ENCODE data around the gene ZBTB2. TPM values are rescaled to one million over a fixed set of nuclear protein-coding genes. Genes with fewer than 3 reads are reported as not detected.

Gene ZBTB2, protein sequence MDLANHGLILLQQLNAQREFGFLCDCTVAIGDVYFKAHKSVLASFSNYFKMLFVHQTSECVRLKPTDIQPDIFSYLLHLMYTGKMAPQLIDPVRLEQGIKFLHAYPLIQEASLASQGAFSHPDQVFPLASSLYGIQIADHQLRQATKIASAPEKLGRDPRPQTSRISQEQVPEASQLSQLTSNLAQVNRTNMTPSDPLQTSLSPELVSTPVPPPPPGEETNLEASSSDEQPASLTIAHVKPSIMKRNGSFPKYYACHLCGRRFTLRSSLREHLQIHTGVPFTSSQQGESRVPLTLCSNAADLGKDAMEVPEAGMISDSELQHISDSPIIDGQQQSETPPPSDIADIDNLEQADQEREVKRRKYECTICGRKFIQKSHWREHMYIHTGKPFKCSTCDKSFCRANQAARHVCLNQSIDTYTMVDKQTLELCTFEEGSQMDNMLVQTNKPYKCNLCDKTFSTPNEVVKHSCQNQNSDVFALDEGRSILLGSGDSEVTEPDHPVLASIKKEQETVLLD
- 4.5 TPM for total RNA-seq
- long read RNA-seq, partial matches to known transcripts = 1 of 5 reads
- long read RNA-seq, other reads (novel, unspliced or antisense) = 3 of 5 reads

DNA sequence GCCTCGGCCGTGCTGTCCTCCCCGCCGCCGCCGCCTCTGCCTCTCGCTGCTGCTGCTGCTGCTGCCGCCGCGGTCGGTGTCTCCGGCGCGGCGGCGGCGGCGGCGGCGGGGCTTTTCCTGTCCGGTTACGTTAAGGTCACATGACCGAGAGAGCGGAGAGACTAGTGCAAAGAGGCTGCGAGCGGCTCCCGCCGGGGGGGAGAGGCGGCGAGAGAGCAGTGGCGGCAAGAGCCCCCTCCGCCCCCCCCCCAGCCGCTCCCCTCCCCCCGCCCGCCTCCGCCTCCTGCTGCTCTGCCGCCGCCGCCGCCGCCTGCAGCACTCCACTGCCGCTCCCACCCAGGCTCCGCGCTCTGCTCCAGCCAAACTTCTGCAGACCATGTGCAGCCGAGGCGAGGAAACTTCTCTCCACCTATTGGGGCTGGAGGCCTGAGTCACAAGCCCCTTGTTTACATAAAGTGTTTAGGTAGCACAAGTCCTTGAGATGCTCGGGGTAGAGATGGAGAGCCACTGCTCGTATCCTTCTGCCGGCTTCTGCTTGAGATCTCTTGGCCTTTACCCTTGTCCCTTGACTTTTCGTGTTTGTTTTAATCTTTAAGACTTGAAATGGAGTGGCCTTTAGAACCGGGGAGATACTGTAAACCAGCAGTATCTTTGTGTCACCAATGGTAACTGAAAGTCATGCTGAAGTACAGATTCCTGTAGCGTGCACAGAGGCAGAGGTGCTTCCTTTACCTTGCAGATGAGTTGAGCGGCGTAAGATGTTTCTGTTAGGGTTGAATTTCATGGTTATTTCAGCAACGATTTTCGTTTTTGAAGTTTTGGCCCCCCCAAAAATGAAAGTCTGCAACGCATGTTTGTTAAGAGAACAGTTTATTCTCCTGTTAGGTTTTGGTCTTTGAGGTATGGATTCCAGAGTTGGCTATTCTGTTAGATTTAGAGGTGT lies at the start of gene ZBTB2:
Gene ZBTB2, minus strand, starts transcription at position 89 of the 943 bp plus-strand sequence. CDS start 17,922 bp downstream, outside the sequence.
- ATAC-seq (peak; percentile 4), DNase-seq (ENCODE audit: missing footprints) (peak; percentile 89)
- intact Hi-C loops (cut with DNase I) = loop anchor here (5.0 kb wide), 1 partner anchor 61 kb away; the partner anchor contains the start of gene RMND1

DNA sequence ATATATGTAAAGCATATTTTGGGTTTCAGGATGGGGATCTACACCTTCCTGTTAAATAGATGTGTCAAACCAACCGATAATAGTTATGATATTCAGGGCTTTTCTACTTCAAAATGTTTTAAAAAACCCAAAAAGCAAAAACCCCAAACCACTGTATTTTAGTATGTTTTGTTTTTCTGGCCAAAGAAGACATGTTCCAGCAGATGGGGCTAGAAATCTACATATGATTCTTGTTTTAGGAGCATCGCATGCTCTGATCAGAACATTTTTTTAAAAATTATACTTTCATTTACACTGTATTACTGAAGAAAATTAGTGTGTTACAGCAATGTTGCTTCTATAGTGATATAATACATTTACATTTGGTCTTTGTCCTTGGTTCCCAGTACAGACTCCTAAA lies 49.6 kb upstream of the ZBTB2 start:
- intact Hi-C loops (cut with DNase I) = loop anchor here (5.0 kb wide), 1 partner anchor 36 kb away; no protein-coding TSS in a partner anchor
- DNase-seq (ENCODE audit: missing footprints) (no peak), ATAC-seq (no peak)

DNA sequence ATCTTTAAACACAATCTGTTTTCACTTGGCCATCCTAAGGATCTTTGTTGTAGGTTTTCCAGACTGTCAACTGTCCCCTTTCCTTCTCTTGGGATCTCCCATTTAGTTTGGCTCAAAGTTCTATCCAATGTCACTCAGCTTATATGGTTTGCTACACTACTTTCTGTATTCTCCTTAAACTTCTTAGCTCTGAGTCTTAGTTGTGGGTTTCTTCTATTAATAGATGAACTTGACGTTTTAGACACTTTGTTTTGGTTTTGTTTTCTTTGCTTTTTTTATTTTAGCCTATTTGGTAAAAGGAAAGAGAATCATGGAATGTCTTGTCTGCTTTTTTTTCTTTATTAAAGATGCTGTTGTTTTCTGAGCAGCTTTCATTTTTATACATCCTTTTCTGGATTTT lies 49.1 kb upstream of the ZBTB2 start:
- intact Hi-C loops (cut with DNase I) = loop anchor here (5.0 kb wide), 1 partner anchor 37 kb away; no protein-coding TSS in a partner anchor
- ATAC-seq = no peak

DNA sequence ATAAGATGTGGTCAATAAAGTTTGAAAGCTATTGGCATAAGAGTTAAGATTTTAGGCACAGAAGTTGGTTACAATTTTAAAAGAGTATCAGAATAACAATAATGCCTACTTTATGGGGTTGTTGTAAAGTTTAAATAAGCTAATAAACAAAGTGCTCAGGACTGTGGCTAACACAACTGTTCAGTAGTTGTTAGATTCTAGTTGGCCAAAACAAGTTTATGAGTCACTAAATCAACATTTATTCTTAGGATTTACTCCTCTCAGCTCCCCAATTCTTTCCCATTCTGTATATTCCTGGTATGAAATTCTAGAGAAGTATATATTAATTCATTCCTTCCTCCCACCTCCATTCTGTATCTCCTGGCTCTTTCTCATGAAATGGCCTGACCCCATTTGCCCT lies 46.0 kb upstream of the ZBTB2 start:
- no peak for ATAC-seq
- DNase-seq (ENCODE audit: missing footprints) = no peak
- intact Hi-C loops (cut with DNase I) = no loop called here

More for the DNA sequence above, 49.1 kb upstream of the ZBTB2 start:
- DNase-seq (ENCODE audit: missing footprints) = no peak

DNA sequence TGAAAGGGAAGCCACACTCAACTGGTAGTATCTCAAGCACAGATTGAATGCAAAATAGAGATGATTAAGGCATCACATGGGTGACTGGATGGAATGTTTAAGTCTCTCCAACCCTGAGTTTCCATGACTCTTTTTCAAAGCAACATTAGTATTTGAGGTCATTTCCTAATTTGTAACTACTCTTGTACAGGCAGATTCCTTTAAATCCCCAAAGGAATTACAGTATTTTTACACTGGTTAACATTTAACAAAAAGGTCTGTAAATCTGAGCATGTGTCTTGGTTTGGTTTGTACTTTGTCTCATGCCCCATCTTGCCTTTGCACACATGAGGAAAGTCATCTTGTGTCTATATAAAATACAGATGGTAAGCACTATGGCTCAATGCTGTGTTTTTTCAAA lies 45.4 kb upstream of the ZBTB2 start:
- DNase-seq (ENCODE audit: missing footprints) (no peak), ATAC-seq (no peak)
- intact Hi-C loops (cut with DNase I) = no loop called here

DNA sequence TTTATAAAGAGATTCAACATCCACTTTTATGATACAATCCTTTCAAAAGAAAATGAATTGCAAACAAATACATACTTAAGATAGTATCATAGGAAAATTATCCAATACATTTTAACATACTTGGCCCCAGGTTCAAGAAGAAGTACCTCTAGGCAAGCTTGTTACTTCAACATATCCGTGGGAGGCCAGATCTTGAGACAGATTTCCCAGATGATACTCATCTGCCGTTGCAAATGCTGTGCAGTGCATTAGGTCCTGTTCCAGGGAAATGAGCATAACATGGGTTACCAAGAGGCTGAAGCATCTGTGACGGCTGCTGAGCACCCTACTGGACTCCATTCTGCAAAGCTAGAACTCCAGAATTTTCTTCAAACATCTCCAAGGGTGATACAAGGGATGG lies 44.9 kb upstream of the ZBTB2 start:
- ATAC-seq = no peak
- intact Hi-C loops (cut with DNase I) = no loop called here

DNA sequence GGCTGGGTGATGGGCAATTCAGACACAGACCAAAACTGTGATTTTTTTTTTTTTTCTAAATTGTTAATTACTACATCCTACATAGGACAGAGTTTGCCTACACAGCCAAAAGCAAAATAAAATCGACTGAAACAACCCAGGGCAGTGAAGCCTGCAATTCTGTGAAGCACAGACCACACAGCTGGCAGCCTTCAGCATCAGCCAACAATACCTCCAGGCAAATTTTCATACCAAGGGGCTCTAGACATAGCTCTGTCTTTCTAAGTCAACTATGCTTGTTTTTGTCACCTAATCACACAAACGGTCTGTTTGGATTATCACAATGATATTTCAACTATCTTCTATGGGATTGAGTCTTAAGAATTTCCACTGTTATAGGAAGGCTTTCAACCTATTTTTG lies 43.0 kb upstream of the ZBTB2 start:
- DNase-seq (ENCODE audit: missing footprints) (no peak), ATAC-seq (no peak)
- intact Hi-C loops (cut with DNase I) = no loop called here

More for the DNA sequence above, 44.9 kb upstream of the ZBTB2 start:
- no peak for DNase-seq (ENCODE audit: missing footprints)

DNA sequence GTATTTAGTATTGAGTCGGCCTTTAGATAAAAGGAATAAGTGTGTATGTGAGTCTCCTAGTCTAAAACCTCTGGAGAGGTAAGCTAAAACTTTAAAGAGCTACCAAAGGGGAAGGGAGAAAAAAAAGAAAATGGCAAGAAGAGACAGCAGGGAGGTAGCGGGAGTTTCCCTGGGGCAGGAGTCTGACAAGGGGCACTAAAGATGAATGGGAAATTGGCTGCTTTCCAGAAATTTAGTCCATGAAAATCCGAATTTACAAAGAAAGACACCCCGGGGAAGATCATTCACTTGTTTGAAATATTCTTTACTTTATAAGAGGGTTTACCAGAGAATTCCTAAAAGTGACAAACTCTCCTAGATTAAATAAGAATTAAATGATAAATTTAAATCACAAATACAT lies 41.3 kb upstream of the ZBTB2 start:
- DNase-seq (ENCODE audit: missing footprints) (no peak), ATAC-seq (no peak)
- intact Hi-C loops (cut with DNase I) = no loop called here

DNA sequence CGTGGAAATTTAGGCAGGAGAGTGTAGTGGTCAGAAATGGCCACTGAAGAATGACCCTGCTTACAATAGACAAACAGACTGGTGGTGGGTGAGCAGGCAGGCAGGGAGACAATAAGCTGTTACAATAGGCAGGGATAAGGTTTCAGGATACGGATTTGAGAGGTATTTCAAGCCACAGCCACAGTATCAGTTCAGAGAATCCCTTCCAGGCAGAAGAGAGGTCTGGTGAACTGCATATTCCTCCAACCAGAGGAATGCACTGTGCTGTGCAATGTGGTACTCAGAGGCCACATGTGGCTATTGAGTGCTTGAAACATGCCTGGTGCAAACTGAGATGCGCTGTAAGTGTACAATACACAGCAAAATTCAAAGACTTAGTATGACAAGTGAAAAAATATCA lies 40.0 kb upstream of the ZBTB2 start:
- intact Hi-C loops (cut with DNase I) = no loop called here
- ATAC-seq (no peak), DNase-seq (ENCODE audit: missing footprints) (no peak)

DNA sequence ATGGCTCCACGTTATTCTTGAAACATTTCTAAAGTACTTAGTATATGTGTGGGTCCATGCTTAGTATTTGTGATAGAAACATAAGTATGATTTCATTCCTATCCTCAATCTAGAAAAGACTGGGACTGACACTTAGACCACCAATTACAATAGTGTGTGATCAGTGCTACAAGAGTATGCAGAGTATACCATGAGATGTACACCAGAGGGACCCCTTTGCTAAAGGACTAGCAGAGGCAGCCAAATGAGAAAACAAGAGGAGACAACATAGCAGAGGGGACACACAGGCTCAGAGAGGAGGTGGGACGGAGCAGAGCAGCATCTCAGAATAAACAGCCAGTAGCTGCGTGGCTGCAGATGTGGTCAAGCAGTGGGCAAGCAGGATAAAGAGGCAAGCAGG lies 39.5 kb upstream of the ZBTB2 start:
- ATAC-seq (no peak), DNase-seq (ENCODE audit: missing footprints) (no peak)
- intact Hi-C loops (cut with DNase I) = no loop called here

DNA sequence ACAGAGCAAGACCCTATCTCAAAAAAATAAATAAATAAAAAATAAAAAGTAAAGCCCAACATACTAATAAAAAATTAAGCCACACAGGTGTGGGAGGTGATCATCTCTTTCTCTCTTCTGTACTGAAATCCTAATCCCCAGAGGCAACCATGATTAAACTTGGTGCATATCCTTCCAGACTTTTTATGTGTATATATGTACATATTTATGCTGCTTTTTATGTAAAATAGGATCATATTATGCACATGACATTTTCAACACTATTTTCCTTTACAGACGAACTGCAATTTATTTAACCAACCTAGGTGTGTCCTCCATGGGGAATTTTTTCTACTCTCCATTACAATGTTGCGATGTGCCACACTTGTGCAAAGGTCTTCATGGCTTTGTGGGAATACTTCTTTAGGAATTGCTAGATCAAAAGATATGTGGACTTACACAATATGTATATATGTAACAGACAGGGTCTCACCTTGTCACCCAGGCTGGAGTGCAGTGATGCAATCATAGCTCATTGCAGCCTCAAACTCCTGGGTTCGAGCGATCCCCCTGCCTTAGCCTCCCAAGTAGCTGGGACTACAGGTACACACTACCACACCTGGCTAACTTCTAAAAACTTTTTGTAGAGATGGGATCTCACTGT lies 36.9 kb upstream of the ZBTB2 start:
- ATAC-seq (no peak), DNase-seq (ENCODE audit: missing footprints) (no peak)
- intact Hi-C loops (cut with DNase I) = no loop called here

DNA sequence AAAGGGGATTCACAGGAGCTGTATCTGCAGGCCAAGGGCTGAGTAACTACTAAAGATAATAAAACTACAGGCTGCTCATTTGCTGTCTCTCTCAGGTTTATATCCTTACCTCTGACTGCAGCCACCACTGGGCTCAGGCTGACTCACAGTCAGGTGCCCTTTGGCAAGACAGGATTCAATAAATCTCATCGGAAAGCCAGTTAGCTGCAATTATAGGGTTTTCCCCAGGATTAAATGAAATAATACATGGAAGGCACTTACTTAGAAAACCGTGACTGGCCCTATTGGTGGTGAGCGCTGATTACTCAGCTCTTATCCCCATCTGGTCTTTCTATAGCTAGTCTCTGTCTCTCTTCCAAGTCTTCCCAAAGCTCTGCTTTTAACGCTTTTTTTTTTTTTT lies 34.2 kb upstream of the ZBTB2 start:
- ATAC-seq (no peak), DNase-seq (ENCODE audit: missing footprints) (no peak)
- intact Hi-C loops (cut with DNase I) = no loop called here

DNA sequence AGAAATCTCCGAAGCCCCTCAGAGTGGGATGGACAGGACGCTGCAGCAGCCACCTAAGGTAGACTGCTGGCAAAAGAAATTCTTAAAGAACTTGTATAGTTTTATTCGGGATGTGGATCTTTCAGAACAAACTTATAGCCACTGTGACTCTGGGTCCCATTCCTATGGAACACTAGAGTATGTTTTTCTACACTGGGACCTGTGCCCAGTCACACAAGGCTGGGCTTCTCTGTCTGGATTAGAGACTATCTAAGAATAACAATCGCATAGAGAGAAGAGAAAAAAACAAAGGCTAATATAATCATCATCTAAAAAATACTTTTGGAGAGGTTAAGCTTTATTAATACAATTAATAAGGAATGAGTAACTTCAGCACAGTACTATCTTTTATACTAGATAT lies 31.6 kb upstream of the ZBTB2 start:
- intact Hi-C loops (cut with DNase I) = no loop called here
- DNase-seq (ENCODE audit: missing footprints) (no peak), ATAC-seq (no peak)

DNA sequence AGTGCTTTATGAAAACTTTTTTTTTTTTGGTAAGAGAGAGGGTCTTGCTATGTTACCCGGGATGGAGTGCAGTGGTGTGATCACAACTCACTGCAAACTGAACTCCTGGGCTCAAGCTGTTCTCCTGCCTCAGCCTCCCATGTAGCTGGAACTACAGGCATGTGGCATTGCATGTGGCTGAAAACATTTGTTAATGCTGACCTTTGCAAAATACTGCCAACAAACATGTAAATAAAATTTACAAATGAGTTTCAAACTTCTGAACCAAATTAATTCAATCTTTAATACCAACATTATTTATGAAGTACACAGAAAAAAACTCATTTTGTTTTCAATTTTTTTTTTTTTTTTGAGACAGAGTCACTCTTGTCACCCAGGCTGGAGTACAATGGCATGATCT lies 26.1 kb upstream of the ZBTB2 start:
- intact Hi-C loops (cut with DNase I) = no loop called here
- ATAC-seq = no peak
- DNase-seq (ENCODE audit: missing footprints) = no peak

DNA sequence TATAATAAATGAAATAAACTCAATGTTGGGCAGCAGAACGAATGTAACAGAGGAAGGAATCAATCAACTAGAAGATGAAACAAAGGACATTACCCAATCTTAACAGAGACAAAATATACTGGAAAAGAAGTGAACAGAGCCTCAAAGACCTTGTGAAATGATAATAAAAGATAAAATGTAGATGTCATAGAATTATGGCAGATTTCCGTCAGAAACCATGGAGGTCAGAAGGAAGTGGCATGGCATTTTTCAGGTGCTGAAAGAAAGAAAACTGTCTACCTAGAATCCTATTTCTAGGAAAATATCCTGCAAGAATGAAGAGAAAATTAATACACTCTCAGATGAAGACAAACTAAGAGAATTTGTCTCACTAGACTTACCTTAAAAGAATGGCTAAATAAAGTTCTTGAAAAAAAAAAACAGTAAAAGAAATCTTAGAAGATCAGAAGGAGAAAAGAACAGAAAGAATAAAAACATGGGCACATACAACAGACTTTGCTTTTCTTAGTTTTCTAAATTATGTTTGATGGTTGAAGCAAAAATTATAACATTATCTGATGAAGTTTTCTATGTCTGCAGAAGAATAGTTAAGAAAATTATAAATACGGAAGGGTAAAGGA lies 23.4 kb upstream of the ZBTB2 start:
- ATAC-seq (no peak), DNase-seq (ENCODE audit: missing footprints) (no peak)
- intact Hi-C loops (cut with DNase I) = no loop called here

DNA sequence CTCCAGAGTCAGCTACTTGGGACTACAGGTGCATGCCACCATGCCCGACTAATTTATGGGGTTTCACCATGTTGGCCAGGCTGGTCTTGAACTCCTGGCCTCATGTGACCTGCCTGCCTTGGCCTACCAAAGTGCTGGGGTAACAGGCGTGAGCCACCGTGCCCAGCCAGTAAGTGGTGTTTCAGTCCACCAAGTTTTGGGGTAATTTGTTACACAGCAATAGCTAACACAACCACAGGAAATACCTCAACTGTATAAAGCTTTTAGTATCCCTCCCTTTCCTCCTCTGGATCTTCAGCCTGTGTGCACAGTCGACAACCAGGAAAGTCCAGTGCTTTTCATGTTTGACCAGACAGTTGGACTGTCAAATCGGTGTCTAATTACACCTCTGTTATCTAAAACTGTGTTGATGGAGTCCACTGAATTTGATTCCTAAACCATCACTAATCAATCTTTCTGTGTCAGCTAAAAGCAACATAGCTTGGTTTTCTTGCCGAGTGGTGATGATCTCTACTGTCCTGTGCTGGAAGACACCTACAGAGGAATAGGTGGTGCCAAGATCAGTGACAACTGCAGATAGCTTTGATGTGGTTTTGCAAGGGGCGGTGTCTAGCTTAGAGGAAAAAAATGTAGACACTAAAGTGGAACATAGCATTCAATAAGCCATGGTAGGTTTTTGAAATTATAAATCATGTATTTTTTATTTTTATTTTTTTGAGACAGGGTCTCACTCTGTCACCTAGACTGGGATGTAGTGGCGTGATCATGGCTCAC lies 22.2 kb upstream of the ZBTB2 start:
- intact Hi-C loops (cut with DNase I) = no loop called here
- no peak for DNase-seq (ENCODE audit: missing footprints)
- no peak for ATAC-seq

DNA sequence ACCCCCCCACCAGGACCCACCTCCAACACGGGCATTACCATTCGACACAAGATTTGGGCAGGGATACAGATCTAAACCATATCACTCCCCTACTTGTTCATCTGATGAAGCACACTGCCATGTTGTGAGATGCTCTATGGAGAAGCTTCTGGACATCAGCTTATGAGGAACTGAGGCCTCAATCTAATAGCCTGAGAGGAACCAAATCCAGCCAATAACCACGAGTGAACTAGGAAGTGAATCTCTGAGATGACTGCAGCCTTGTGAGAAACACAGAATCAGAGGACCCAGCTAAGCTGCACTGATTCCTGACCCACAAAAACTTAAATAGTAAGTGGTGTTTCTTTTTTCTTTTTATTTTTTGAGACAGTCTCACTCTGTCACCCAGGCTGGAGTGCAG lies 21.6 kb upstream of the ZBTB2 start:
- no peak for ATAC-seq
- intact Hi-C loops (cut with DNase I) = no loop called here
- no peak for DNase-seq (ENCODE audit: missing footprints)

DNA sequence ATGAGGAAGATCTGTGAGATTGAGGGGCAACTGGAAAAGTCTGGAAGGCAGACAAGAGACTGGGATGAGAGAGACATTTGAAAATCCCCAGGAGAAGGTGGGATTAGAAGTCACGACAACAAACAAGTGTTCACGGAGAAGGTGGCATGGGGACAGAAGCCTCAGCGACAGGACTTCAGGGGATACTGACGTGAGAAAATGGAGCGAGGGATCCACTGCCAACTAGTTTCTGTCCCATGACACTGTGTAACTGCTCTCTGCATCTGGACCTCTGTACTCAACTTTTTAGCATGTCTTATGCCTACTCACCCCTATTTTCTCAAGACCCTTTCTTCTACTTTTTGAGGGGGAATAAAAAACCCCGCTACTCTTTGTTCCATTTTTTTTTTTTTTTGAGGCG lies 18.3 kb upstream of the ZBTB2 start:
- intact Hi-C loops (cut with DNase I) = loop anchor here (5.0 kb wide), 1 partner anchor 68 kb away; no protein-coding TSS in a partner anchor
- ATAC-seq = no peak
- DNase-seq (ENCODE audit: missing footprints) = no peak

Measured in Right ventricle myocardium inferior (tissue), 1 donor.